K562 (cell line): ENCODE measurements around the gene TESK1. TPM values are rescaled to one million over a fixed set of nuclear protein-coding genes. Genes with fewer than 3 reads are reported as not detected.
A peak's percentile ranks its signal among the peaks of the same experiment; 100 is the strongest.

ENCODE experiments used
- BMI1 ChIP-seq: fragments of 150-350 bp; IDR thresholded peaks from 2 replicates; pipeline ENCODE4 v1.6.1; 2014; ENCODE audit warnings: low read length
- CBX5 ChIP-seq: IDR thresholded peaks from 2 replicates; pipeline ENCODE4 v1.6.1; 2014; ENCODE audit warnings: low read depth, borderline replicate concordance
- DDX20 ChIP-seq: fragments of 450-650 bp; IDR thresholded peaks from 2 replicates; pipeline ENCODE4 v1.6.1; 2016; ENCODE audit warnings: missing genetic modification characterization, low read depth, mild to moderate bottlenecking, missing compliant biosample characterization, moderate library complexity
- GATAD2A ChIP-seq: fragments of 450-650 bp; IDR thresholded peaks from 2 replicates; pipeline ENCODE4 v1.6.1; 2017
- HDAC3 ChIP-seq: fragments of 450-650 bp; IDR thresholded peaks from 2 replicates; pipeline ENCODE4 v1.6.1; 2018; ENCODE audit warnings: borderline replicate concordance, mild to moderate bottlenecking, moderate library complexity; ENCODE audit not compliant: partially characterized antibody
- KAT8 ChIP-seq: fragments of 450-650 bp; IDR thresholded peaks from 2 replicates; pipeline ENCODE4 v1.6.1; 2016; ENCODE audit warnings: low read depth, mild to moderate bottlenecking
- KHSRP ChIP-seq: fragments of 450-650 bp; IDR thresholded peaks from 2 replicates; pipeline ENCODE4 v1.6.1; 2017
- LARP7 ChIP-seq: fragments of 450-650 bp; IDR thresholded peaks from 2 replicates; pipeline ENCODE4 v1.6.1; 2016
- MECOM ChIP-seq: fragments of 250-450 bp; sonication (Bioruptor Pico); IDR thresholded peaks from 2 replicates; pipeline ENCODE4 v1.8.0; 2022; ENCODE audit warnings: inconsistent platforms
- MTA3 ChIP-seq: fragments of 450-650 bp; formaldehyde crosslinking; IDR thresholded peaks from 2 replicates; pipeline ENCODE4 v1.6.1; 2017; ENCODE audit warnings: mild to moderate bottlenecking, borderline replicate concordance
- PHF8 ChIP-seq: fragments of 200-600 bp; sonication (generic); IDR thresholded peaks from 2 replicates; pipeline ENCODE4 v1.6.1; 2012; ENCODE audit warnings: mixed run types, mild to moderate bottlenecking, inconsistent platforms, low read length, moderate library complexity, borderline replicate concordance
- SMAD2 ChIP-seq: fragments of 150-350 bp; IDR thresholded peaks from 2 replicates; pipeline ENCODE4 v1.6.1; 2014; ENCODE audit warnings: low read depth, mild to moderate bottlenecking, low read length
- TBP ChIP-seq: optimal IDR thresholded peaks from 2 replicates; pipeline ENCODE3; 2011; ENCODE audit warnings: low read depth, low read length, improper control_type of control experiment
- TCFL5 ChIP-seq: fragments of 250-450 bp; sonication (Bioruptor Pico); conservative IDR thresholded peaks from 2 replicates; pipeline ENCODE4 v1.6.1; 2021; ENCODE audit warnings: mild to moderate bottlenecking, moderate library complexity, matching md5 sums
- TEAD2 ChIP-seq: fragments of 450-650 bp; IDR thresholded peaks from 2 replicates; pipeline ENCODE4 v1.6.1; 2016; ENCODE audit warnings: missing genetic modification characterization, control low read depth, missing compliant biosample characterization
- ZNF282 ChIP-seq: sonication (generic); formaldehyde crosslinking; IDR thresholded peaks from 2 replicates; pipeline ENCODE4 v1.8.1; 2023; ENCODE audit warnings: missing genetic modification reagents
- ZNF436 ChIP-seq: fragments of 250-450, 450-650 bp; sonication (Bioruptor Pico); formaldehyde crosslinking; IDR thresholded peaks from 2 replicates; pipeline ENCODE4 v1.7.0; 2020; ENCODE audit warnings: mild to moderate bottlenecking
- polyA plus RNA-seq, 8 experiments: library from polyadenylated mRNA; depleted of rRNA in 4 of 8; stranded (reverse) in 5 of 8; unstranded in 3 of 8; fragments of >200 nt; fragmentation: Nextera tagmentation in 2 of 8; fragmentation: Illumina TruSeq in 1 of 8; extraction: Ambion mirVana in 2 of 8; extraction: Trizol in 1 of 8; gene quantifications; 2 replicates each; pipeline versions ENCODE4 v1.2.1 to v1.2.3, GENCODE V29; 2011 to 2014; ENCODE audit warnings: inconsistent platforms in 1 of 8, missing spikeins in 1 of 8
- total RNA-seq, 7 experiments: library from RNA; depleted of rRNA in 6 of 7; stranded (reverse); fragments of >200 nt in 6 of 7; fragmentation: Illumina TruSeq in 2 of 7; extraction: Trizol in 2 of 7; gene quantifications; 2 replicates each; pipeline versions ENCODE4 v1.2.1 to v1.2.3, GENCODE V29; 2011 to 2021; ENCODE audit warnings: low replicate concordance in 1 of 7
- TF ChIP-seq, protein P1 (sequence below): fragments of 250-450 bp; sonication (Bioruptor Pico); IDR thresholded peaks from 2 replicates; pipeline ENCODE4 v1.4.0; 2020
- TF ChIP-seq, protein P2 (sequence below): fragments of 450-650 bp; IDR thresholded peaks from 2 replicates; pipeline ENCODE4 v1.6.1; 2016; ENCODE audit warnings: antibody characterized with exemption
- TF ChIP-seq, protein P3 (sequence below), 2 experiments: IDR thresholded peaks; 2 replicates each; pipeline ENCODE4 v1.6.1; 2011; ENCODE audit warnings: borderline replicate concordance in 1 of 2, control low read depth in 1 of 2, low read depth in 1 of 2, low read length in 1 of 2, mild to moderate bottlenecking in 1 of 2, mixed read lengths in 1 of 2, moderate library complexity in 1 of 2; ENCODE audit not compliant: insufficient read depth in 1 of 2, insufficient read length in 1 of 2, poor library complexity in 1 of 2, severe bottlenecking in 1 of 2; ENCODE audit errors: extremely low read depth in 1 of 2

TESK1 gene
- total and polyA plus RNA-seq, 9 of the 15 experiments (the other 6 are each of a cell fraction or from before 2014, with no cell fraction given), result 0.07 to 10.4 (median 4.1) TPM

DNA sequence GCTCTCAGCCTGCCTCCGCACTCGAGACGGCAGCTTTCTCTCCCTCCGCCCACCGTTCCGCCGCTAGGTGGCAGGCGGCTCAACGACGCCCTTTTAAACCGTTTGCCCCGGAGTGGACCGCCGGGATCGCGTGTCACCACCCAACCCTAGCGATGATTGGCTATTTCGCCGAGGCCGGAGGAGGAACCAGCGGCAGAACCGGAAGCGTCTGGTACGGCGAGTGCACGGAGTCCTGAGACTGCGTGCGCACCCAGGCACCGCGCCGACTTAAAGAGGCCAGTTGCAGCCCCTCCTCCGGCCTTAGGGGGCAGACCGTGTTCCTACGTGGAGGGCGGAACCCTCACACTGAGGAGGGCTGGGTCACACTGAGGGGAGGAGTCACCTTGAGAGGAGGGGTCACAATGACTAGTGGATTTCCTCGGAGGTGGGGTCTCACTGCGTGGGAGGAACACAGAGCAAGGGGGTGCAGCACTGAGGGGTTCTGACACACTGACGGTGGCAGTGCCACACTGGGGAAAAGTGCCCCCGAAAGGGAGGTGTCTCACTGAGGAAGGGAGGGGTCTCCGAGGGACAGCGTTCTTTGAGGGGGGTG lies 980 bp upstream of the TESK1 start (continued):
- TF ChIP-seq, protein P1, sequence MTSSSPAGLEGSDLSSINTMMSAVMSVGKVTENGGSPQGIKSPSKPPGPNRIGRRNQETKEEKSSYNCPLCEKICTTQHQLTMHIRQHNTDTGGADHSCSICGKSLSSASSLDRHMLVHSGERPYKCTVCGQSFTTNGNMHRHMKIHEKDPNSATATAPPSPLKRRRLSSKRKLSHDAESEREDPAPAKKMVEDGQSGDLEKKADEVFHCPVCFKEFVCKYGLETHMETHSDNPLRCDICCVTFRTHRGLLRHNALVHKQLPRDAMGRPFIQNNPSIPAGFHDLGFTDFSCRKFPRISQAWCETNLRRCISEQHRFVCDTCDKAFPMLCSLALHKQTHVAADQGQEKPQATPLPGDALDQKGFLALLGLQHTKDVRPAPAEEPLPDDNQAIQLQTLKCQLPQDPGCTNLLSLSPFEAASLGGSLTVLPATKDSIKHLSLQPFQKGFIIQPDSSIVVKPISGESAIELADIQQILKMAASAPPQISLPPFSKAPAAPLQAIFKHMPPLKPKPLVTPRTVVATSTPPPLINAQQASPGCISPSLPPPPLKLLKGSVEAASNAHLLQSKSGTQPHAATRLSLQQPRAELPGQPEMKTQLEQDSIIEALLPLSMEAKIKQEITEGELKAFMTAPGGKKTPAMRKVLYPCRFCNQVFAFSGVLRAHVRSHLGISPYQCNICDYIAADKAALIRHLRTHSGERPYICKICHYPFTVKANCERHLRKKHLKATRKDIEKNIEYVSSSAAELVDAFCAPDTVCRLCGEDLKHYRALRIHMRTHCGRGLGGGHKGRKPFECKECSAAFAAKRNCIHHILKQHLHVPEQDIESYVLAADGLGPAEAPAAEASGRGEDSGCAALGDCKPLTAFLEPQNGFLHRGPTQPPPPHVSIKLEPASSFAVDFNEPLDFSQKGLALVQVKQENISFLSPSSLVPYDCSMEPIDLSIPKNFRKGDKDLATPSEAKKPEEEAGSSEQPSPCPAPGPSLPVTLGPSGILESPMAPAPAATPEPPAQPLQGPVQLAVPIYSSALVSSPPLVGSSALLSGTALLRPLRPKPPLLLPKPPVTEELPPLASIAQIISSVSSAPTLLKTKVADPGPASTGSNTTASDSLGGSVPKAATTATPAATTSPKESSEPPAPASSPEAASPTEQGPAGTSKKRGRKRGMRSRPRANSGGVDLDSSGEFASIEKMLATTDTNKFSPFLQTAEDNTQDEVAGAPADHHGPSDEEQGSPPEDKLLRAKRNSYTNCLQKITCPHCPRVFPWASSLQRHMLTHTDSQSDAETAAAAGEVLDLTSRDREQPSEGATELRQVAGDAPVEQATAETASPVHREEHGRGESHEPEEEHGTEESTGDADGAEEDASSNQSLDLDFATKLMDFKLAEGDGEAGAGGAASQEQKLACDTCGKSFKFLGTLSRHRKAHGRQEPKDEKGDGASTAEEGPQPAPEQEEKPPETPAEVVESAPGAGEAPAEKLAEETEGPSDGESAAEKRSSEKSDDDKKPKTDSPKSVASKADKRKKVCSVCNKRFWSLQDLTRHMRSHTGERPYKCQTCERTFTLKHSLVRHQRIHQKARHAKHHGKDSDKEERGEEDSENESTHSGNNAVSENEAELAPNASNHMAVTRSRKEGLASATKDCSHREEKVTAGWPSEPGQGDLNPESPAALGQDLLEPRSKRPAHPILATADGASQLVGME (CRISPR knock-in tag), result 0 out of 2 replicates have a peak, but pooled peaks have one; percentile 46
- TF ChIP-seq CBX5 (no peak), KHSRP (no peak), TEAD2 (no peak), DDX20 (no peak), MTA3 (peak; percentile 92), GATAD2A (peak; percentile 65; the same call in 1 of the 2 replicates), PHF8 (peak; percentile 47; the same call in 1 of the 2 replicates), ZNF436 (CRISPR knock-in tag) (no peak), TBP (peak; percentile 93), KAT8 (no peak), MECOM (CRISPR knock-in tag) (no peak), ZNF282 (CRISPR knock-in tag) (no peak), TCFL5 (CRISPR knock-in tag) (no peak), SMAD2 (no peak), LARP7 (no peak), BMI1 (no peak), HDAC3 (no peak)
- TF ChIP-seq, protein P2, sequence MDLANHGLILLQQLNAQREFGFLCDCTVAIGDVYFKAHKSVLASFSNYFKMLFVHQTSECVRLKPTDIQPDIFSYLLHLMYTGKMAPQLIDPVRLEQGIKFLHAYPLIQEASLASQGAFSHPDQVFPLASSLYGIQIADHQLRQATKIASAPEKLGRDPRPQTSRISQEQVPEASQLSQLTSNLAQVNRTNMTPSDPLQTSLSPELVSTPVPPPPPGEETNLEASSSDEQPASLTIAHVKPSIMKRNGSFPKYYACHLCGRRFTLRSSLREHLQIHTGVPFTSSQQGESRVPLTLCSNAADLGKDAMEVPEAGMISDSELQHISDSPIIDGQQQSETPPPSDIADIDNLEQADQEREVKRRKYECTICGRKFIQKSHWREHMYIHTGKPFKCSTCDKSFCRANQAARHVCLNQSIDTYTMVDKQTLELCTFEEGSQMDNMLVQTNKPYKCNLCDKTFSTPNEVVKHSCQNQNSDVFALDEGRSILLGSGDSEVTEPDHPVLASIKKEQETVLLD, result peak; percentile 71; the same call in 1 of the 2 replicates
- TF ChIP-seq, protein P3, sequence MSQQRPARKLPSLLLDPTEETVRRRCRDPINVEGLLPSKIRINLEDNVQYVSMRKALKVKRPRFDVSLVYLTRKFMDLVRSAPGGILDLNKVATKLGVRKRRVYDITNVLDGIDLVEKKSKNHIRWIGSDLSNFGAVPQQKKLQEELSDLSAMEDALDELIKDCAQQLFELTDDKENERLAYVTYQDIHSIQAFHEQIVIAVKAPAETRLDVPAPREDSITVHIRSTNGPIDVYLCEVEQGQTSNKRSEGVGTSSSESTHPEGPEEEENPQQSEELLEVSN (IDR thresholded peaks at IDR 0.05; ENCODE audit: borderline replicate concordance in 1 of 2, extremely low read depth in 1 of 2, insufficient read depth in 1 of 2, insufficient read length in 1 of 2, low read depth in 1 of 2, low read length in 1 of 2, poor library complexity in 1 of 2, severe bottlenecking in 1 of 2), result peak; percentile 86 to 93
